ENCODE results near the gene HES2. TPM values are rescaled to one million over a fixed set of nuclear protein-coding genes. Genes with fewer than 3 reads are reported as not detected.
A peak's percentile ranks its signal among the peaks of the same experiment; 100 is the strongest.

Gene HES2
- total RNA-seq, 2 donors from 2014 or later: 29.4 to 34.0 TPM

DNA sequence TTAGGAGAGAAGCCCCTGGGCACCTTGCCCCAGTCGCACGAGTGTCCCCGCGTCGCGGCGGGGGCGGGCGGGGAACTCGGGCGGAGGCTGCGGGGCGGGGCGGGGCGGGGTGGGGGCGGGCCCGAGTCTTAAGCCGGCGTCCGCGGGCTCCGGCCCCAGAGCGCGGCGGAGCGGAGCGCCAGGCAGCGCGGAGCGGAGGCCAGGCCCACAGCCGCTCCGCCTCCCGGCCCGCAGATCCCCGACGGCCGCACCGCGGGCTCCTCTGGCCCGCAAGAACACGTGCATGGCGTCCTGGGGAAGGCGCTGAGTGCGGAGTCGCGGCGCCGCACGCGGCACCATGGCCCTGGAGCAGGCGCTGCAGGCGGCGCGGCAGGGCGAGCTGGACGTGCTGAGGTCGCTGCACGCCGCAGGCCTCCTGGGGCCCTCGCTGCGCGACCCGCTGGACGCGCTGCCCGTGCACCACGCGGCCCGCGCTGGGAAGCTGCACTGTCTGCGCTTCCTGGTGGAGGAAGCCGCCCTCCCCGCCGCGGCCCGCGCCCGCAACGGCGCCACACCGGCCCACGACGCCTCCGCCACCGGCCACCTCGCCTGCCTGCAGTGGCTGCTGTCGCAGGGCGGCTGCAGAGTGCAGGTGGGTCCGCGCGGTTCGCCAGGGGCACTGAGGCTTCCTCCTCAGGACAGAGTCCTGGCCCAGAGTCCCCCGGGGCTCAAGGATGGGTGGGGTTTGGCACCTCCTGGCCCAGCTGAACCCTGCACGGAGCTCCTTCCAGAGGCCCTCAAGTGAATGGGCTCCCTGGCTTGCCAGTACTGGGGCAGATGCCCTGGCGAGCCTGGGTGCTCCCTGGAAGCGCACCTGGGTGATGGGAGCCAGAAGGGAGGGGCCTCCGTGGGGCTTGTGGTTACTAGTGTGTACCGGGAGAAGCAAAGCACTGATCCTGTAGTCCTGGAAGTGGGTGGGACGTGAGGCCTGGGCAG lies 5.2 kb upstream of the HES2 start, which contains the start of gene ESPN:
Gene ESPN (plus strand): TSS at position 158 of the 975 bp plus-strand sequence. CDS start 180 bp downstream, at position 338.
- intact Hi-C loops (cut with DNase I, micrococcal nuclease): no loop called here
- ATAC-seq (peak; percentile 34), DNase-seq (no peak)

DNA sequence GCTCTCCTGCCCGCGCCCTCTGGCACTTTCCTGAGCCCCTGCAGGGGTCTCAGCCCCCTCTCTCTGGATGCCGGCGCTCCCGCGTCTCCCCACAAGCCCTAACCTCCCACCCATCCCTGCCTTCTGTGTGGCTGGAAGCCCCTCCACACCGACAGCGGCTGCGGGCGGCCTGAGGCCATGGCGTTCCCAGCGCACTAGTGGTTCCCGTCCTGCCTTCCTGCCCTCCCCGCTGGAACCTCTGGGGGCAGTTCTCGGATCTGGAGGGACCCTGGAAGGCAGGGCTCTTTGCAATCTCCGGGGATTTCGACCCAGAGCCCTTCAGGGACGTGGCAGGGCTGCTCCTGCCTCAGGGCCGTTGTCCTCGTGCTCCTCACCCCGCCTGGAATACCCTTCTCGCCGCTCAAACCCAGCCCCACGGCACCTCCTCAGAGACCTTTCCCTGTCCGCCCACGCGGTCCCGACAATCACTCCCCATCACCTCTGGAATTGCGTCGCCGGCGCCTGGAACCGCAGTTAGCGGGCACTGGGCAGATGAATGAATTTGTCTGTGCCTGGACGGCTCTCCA lies 4.4 kb upstream of the HES2 start:
- intact Hi-C loops (cut with DNase I, micrococcal nuclease): no loop called here
- DNase-seq (no peak), ATAC-seq (no peak)

DNA sequence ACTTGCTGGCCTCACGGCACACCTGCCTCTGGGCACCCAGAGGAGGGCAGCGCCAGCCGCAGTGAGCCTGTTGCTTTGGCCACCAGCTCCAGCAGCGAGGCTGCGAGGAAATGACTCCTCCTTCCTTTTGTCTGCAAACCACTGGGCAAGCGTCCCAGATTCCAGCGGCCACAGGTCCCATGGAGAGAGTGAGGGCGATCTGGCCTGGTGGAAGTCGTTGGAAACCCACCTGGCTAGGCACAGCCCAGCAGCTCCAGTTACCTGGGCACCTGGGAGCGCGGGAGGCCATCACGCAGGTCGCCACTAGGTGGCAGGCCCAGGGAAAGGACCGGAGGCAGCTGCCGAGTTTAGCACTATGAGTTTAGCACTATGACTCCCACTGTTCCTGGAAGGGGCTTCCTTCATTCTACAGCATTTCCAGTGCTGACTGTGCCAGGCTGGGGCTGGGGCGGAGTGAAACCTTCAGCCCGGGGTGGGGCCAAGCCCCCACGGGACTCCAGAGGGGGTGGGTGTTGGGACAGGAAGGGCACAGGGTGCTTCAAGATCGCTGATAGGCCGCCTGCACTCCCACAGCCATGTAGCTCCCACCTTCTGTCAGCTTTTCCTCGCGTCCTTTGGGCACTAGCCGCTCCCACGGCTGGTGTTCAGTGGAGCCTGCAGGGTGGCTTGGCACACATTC lies 3.7 kb upstream of the HES2 start:
- ATAC-seq (peak; percentile 34), DNase-seq (peak; percentile 56 to 87)
- intact Hi-C loops (cut with DNase I, micrococcal nuclease): no loop called here

GRCh38 chr1:6421266-6421665 lies 1.5 kb upstream of the HES2 start:
- intact Hi-C loops (cut with DNase I, micrococcal nuclease): no loop called here
- ATAC-seq (no peak), DNase-seq (no peak)

DNA sequence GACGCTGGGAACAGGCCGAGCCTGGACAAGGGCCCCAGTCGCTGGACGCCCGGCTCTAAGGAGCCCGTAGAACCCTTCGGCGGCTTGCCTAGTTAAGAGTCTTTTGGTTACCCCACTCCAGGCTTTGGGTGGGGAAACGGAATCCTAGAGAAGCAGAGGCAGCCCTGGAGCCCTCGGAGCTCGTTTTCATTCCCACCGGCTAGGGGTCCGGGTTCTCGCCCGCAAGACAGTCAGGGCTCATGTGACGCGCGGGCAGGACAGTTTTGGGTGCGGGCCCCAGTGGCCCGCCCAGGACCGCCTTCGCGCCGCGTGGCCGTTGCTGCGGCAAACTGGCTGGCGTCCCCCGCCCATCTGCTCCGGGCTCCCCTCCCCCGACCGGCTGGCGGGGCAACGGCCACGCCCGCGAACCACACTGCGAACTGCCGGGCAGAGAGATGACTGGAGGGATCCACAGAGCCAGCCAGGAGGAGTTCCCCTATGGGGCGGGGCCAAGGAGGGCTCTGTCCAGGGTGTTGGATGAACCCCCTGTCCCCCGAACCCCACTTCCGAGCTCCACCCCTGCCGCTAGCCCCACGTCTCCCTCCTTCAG lies 829 bp upstream of the HES2 start:
- DNase-seq (peak; percentile 71 to 76), ATAC-seq (peak; percentile 38)
- intact Hi-C loops (cut with DNase I, micrococcal nuclease): no loop called here

DNA sequence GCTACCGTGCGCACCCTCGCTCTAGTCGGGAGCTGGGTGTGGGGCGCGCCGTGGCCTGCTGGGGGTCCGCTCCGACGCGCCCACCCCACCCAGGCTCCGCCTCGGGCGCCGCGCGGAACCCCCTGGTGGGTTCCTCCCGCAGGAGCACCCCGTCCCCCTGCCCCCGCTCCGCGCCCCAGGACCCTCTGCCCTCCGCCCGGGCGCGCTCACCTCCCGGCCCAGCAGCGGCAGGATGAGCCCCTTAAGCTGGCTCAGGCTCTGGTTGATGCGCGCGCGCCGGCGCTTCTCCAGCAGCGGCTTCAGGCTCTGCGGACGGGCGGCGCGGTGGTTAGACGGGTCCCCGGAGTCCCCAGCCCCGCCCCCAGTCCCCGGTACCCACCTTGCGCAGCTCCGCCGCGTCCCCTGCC lies 319 bp downstream of the HES2 start:
- DNase-seq (no peak), ATAC-seq (peak; percentile 9)
- intact Hi-C loops (cut with DNase I, micrococcal nuclease): no loop called here

DNA sequence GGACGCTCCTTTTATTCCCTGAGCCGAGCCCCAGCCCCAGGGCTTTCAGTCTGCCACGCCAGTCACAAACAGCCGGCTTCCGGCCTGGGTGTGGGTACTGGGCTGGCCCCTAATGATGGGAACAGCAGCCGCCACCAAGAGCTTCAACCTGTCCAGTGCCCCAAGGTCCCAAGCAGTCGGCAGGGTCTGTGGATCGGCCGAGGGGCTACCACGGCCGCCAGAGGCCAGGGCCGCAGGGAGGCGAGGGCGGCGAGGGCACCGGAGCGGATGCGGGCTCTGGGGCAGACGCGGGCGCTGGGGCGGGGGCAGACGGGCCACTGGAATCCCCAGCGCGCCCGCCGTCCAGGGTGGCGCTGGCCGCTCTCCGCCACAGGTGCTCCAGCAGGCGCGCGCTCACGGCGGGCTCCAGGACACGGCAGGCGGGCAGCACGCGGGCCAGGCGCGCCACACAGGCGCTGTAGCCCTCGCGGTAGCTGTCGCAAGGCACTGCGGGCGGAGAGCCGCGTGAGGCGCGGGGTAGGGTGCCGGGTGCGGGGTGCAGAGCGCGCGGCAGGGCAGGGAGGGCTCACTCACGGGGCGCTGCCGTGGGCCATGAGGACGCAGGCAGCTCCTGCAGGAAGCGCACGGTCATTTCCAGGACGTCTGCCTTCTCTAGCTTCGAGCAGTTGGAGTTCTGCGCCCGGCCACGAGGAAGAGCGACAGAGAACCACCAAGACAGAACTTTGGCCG lies 887 bp downstream of the HES2 start:
- peak; percentile 27 for ATAC-seq
- DNase-seq: peak in 1 of 2 donors; percentile 46
- intact Hi-C loops (cut with DNase I, micrococcal nuclease): no loop called here

DNA sequence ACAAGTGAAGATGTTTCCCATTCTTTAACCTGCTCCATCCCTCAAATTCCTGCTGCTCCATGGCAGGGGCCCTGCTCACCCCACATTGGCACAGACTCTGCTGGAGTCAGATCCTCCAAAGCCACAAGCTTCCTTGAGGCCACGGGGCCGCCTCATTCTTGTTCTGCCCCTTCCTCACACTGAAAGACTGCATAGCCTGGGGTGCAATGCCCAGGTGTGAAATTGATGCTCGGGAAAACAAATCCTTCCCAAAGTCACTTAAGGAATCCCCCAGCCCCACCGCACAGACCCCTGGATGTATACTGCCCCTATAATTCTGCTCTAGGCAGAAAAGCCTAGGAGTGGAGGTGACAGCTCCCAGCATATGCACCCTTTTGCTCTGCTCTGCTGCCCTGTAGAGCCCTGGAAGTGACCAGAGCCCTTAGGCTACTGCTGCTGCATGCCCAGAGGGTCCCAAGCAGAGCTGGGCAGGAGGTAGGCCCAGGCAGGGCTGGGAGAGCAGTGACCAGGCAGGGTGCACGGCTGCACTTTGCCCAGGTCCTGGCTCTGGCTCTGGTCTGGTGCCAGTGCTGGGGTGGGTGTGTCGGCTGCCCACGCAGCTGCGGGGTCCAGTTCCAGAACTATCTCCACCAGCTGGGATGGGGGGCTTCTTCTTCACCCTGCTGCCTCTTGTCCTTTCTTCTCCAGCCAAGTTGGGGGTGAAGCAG lies 1.6 kb downstream of the HES2 start:
- peak; percentile 21 for ATAC-seq
- intact Hi-C loops (cut with DNase I, micrococcal nuclease): no loop called here
- DNase-seq: peak; percentile 49 to 65

GRCh38 chr1:6416906-6417305 lies 2.8 kb downstream of the HES2 start:
- intact Hi-C loops (cut with DNase I, micrococcal nuclease): no loop called here
- ATAC-seq: no peak

DNA sequence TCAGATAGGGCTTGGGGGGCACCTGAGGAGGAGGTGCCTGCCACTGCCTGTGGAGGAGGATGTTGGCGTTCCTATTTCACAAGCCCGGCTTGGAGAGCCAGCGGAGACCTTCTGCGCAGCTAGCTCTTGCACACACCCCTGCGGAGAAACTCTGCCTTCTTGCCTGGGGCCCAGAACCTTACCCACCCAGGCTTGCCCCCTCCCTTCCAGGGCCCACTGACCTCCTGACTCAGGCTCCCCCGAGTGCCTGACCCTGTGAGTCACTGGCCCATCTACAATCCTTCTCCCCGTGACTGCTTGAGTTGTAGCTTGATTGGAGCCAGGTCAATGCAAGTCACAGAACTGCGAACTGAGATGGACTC lies 3.4 kb downstream of the HES2 start:
- DNase-seq: no peak
- intact Hi-C loops (cut with DNase I, micrococcal nuclease): no loop called here
- no peak for ATAC-seq

More at GRCh38 chr1:6416906-6417305, 2.8 kb downstream of the HES2 start:
- DNase-seq: no peak

GRCh38 chr1:6414881-6415626 lies 4.7 kb downstream of the HES2 start:
- ATAC-seq: peak; percentile 33
- intact Hi-C loops (cut with DNase I, micrococcal nuclease): no loop called here

DNA sequence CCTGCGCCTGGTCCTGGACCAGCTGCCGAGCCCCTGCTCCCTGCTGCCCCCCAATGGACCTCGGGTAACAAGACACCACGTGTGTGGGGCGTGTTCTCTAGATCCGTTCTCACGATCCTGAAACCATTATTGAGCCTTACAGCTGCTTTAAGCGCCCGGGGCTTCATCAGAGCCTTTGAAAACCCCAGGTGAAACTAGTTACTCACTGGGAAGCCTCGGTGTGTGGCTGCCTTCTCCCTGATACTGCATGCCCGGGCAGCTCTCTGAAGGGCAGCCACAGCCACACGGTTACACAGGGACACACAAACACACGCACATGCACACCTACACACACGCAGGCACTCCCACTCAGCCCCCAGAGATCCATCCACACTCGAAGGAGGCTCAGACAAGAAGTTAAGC lies 5.3 kb downstream of the HES2 start:
- intact Hi-C loops (cut with DNase I, micrococcal nuclease): no loop called here
- ATAC-seq: peak; percentile 40
- peak; percentile 58 to 65 for DNase-seq

More at GRCh38 chr1:6414881-6415626, 4.7 kb downstream of the HES2 start:
- no peak for DNase-seq

DNA sequence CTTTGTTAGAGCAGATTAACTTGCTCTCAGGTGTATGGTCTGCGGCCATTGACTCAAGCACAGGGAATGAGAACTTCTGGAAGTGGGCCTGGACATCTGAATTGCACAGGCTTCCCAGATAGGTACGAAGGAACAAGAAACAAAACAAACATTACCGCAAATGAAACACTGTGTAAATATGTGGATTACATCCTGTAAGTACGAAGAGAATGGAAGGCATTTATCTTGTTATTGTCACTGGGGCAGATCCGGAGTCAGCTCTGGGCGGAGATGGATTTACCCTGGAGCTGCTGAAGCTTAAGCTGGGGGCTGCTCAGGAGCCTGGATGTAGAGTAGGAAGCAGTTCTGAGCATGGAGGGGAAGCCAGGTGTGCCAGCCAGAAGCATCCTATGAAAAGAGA lies 6.8 kb downstream of the HES2 start:
- ATAC-seq (peak; percentile 55), DNase-seq (no peak)
- intact Hi-C loops (cut with DNase I, micrococcal nuclease): no loop called here

DNA sequence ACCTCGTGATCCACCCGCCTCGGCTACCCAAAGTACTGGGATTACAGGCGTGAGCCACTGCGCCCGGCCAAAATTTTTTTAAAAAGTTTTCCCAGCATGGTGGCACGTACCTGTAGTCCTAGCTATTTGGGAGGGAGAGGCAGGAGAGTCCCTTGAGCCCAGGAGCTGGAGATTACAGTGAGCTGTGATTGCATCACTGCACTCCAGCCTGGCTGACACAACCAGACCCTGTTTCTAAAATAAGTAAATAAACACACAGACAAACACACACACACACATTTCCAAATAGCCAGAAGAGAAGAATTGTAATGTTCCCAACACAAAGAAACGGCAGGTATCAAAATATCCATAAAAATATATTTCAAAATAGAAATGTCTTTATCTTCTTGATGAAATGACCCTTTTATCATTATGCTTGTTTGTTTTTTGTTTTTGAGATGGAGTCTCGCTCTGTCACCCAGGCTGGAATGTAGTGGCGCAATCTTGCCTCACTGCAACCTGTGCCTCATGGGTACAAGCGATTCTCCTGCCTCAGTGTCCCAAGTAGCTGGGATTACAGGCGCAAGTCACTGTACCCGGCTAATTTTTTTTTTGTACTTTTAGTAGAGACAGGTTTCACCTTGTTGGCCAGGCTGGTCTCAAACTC lies 9.3 kb downstream of the HES2 start:
- intact Hi-C loops (cut with DNase I, micrococcal nuclease): no loop called here
- DNase-seq (no peak), ATAC-seq (no peak)

DNA sequence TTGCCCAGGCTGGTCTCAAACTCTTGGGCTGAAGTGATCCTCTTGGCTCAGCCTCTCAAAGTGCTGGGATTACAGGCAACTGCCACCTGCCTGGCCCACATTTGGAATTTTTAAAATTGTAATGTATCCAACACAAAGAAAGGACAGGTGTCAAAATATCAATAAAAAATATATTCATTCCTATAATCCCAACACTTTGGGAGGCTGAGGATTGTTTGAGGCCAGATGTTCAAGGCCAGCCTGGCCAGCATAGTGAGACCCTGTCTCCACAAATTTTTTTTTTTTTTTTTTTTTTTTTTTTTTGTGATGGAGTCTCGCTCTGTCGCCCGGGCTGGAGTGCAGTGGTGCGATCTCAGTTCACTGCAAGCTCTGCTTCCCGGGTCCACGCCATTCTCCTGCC lies 10.0 kb downstream of the HES2 start:
- DNase-seq: no peak
- ATAC-seq: no peak
- intact Hi-C loops (cut with DNase I, micrococcal nuclease): loop anchor here (10.0 kb wide), 2 partner anchors 155 to 165 kb away; partner anchors contain the start of gene HES3 (in 1 of the 2)

DNA sequence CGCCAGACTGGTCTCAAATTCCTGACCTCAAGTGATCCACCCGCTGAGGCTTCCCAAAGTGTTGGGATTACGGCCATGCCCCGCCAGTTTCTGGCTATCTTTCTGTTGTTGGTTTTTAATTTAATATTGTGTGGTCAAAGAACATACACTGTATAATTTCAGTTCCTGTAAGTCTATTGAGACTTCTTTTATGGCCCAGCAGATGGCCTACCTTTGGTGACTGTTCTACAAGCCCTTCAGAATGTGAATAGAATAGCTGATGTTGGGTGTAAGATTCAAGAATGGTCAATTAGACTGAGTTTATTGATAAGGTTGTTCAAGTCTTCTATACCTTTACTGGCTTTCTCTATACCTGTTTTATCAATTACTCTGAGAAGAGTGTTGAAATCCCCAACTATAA lies 10.7 kb downstream of the HES2 start:
- intact Hi-C loops (cut with DNase I, micrococcal nuclease): loop anchor here (10.0 kb wide), 2 partner anchors 154 to 164 kb away; partner anchors contain the start of gene HES3 (in 1 of the 2)
- DNase-seq (no peak), ATAC-seq (peak; percentile 53)

GRCh38 chr1:6408023-6408422 lies 11.7 kb downstream of the HES2 start:
- ATAC-seq (no peak), DNase-seq (no peak)
- intact Hi-C loops (cut with DNase I, micrococcal nuclease): loop anchor here (10.0 kb wide), 2 partner anchors 153 to 163 kb away; partner anchors contain the start of gene HES3 (in 1 of the 2)
